ENCODE measurements around the gene CMTM1. TPM values are rescaled to one million over a fixed set of nuclear protein-coding genes. Genes with fewer than 3 reads are reported as not detected.

The CMTM1 gene
- total and polyA plus RNA-seq, 2 donors (not counting 3 experiments of a cell fraction or from before 2014, with no cell fraction given), result 3.0 to 12.3 TPM

DNA sequence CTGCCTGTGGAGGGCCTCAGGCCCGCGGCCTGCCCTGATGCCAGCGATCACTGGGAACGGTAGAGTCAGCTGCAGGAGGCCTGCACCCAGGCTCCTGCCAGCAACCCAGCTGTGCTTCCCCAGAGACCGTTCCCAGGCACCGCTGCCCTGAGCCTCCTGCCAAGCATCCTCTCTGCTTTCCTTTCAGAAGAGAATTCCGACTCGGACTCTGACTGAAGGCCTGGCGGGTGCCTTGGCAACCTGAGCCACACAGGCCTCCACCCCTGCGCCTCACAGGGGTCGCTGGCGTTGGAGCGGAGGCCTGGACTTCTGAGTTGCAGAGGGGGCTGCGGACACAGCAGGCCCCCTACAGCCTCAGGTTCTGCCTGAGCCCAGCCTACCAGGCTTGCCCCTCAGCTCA, 46.2 kb downstream of the CMTM1 start:
- TF ChIP-seq JUN (IDR thresholded peaks at IDR 0.05; ENCODE audit: borderline replicate concordance, insufficient read depth, insufficient read length, low read depth) (no peak), FOS (IDR thresholded peaks at IDR 0.05; ENCODE audit: borderline replicate concordance, insufficient read depth, low read length) (no peak), POLR2AphosphoS5 (IDR thresholded peaks at IDR 0.05; ENCODE audit: insufficient read depth, low read depth, low read length) (no peak), POLR2A (IDR thresholded peaks at IDR 0.05; ENCODE audit: low read depth, low read length) (no peak)
- TF ChIP-seq, protein P1, sequence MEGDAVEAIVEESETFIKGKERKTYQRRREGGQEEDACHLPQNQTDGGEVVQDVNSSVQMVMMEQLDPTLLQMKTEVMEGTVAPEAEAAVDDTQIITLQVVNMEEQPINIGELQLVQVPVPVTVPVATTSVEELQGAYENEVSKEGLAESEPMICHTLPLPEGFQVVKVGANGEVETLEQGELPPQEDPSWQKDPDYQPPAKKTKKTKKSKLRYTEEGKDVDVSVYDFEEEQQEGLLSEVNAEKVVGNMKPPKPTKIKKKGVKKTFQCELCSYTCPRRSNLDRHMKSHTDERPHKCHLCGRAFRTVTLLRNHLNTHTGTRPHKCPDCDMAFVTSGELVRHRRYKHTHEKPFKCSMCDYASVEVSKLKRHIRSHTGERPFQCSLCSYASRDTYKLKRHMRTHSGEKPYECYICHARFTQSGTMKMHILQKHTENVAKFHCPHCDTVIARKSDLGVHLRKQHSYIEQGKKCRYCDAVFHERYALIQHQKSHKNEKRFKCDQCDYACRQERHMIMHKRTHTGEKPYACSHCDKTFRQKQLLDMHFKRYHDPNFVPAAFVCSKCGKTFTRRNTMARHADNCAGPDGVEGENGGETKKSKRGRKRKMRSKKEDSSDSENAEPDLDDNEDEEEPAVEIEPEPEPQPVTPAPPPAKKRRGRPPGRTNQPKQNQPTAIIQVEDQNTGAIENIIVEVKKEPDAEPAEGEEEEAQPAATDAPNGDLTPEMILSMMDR (IDR thresholded peaks at IDR 0.05; ENCODE audit: extremely low read depth in 1 of 2, insufficient read depth in 1 of 2, low read depth in 1 of 2, low read length in 2 of 2), result no peak
- no peaks in the 10 kb centered on the region for H3K9me3 ChIP-seq (replicated peaks; ENCODE audit: control insufficient read depth, insufficient read depth, low read length)
- H3K4me3 ChIP-seq (replicated peaks in 1 of 3; ENCODE audit: insufficient read depth in 1 of 3, low read depth in 1 of 3, low read length in 3 of 3), result no peak overlapping the region
- no peaks in the 10 kb centered on the region for H3K9me1 ChIP-seq (replicated peaks; ENCODE audit: control insufficient read depth, extremely low read depth, insufficient read depth, low read length)
- no peak overlapping the region for H3K27ac ChIP-seq (ENCODE audit: insufficient read depth, low read depth, low read length)
- FAIRE-seq, result no peak
- no TSS peak for BruUV-seq (replicated peaks)
- peaks cover 20 to 38% of the 10 kb centered on the region in 2 experiments for H3K36me3 ChIP-seq (ENCODE audit: control insufficient read depth in 2 of 2, extremely low read depth in 1 of 2, insufficient read depth in 2 of 2, low read length in 2 of 2)
- no peaks in the 10 kb centered on the region for H3K27me3 ChIP-seq (ENCODE audit: control insufficient read depth in 2 of 2, insufficient read depth in 2 of 2, low read length in 2 of 2)
- H3K4me2 ChIP-seq (ENCODE audit: insufficient read depth, low read length), result no peak overlapping the region
- peaks cover 10% of the 10 kb centered on the region for H3K79me2 ChIP-seq (ENCODE audit: control insufficient read depth, insufficient read depth, low read length)
- POLR2A ChIA-PET, result no interaction called here
- intact Hi-C loops (cut with micrococcal nuclease) (no loop called here), dilution Hi-C loops (cut with MboI; ENCODE audit: extremely low pct_ligation_motif_present, low sequenced_read_pairs) (no loop called here)
- no peaks in the 10 kb centered on the region for H4K20me1 ChIP-seq (replicated peaks; ENCODE audit: control insufficient read depth, extremely low read depth, insufficient read depth, low read length)
- no peak for DNase-seq (ENCODE audit: low read depth, low spot score)
- H2AFZ ChIP-seq (ENCODE audit: low read depth, low read length), result no peak overlapping the region
- CTCF ChIA-PET, result interaction anchor here (6.3 kb wide), 1 partner anchor 256 kb away, joined by 171 read pairs; no protein-coding TSS in a partner anchor
- H3K4me1 ChIP-seq (ENCODE audit: control insufficient read depth, extremely low read depth, insufficient read depth, low read length), result peaks cover 4% of the 10 kb centered on the region
- H3K9ac ChIP-seq (replicated peaks; ENCODE audit: extremely low read depth, insufficient read depth, low read length), result no peak overlapping the region

GRCh38 chr16:66614161-66614802, 48.0 kb downstream of the CMTM1 start:
- dilution Hi-C loops (cut with MboI; ENCODE audit: extremely low pct_ligation_motif_present, low sequenced_read_pairs), result no loop called here
- Histone ChIP-seq H3K4me3 (replicated peaks in 1 of 3; ENCODE audit: insufficient read depth in 1 of 3, low read depth in 1 of 3, low read length in 3 of 3) (no peak overlapping the region), H3K9me1 (replicated peaks; ENCODE audit: control insufficient read depth, extremely low read depth, insufficient read depth, low read length) (no peaks in the 10 kb centered on the region), H3K79me2 (ENCODE audit: control insufficient read depth, insufficient read depth, low read length) (peaks cover under 1% of the 10 kb centered on the region), H3K9me3 (replicated peaks; ENCODE audit: control insufficient read depth, insufficient read depth, low read length) (no peaks in the 10 kb centered on the region), H3K9ac (replicated peaks; ENCODE audit: extremely low read depth, insufficient read depth, low read length) (no peak overlapping the region), H4K20me1 (replicated peaks; ENCODE audit: control insufficient read depth, extremely low read depth, insufficient read depth, low read length) (no peaks in the 10 kb centered on the region), H3K4me2 (ENCODE audit: insufficient read depth, low read length) (no peak overlapping the region), H3K4me1 (ENCODE audit: control insufficient read depth, extremely low read depth, insufficient read depth, low read length) (peaks cover 16% of the 10 kb centered on the region), H3K27ac (ENCODE audit: insufficient read depth, low read depth, low read length) (no peak overlapping the region), H2AFZ (ENCODE audit: low read depth, low read length) (no peak overlapping the region), H3K27me3 (ENCODE audit: control insufficient read depth in 2 of 2, insufficient read depth in 2 of 2, low read length in 2 of 2) (no peaks in the 10 kb centered on the region), H3K36me3 (ENCODE audit: control insufficient read depth in 2 of 2, extremely low read depth in 1 of 2, insufficient read depth in 2 of 2, low read length in 2 of 2) (peaks cover 20 to 33% of the 10 kb centered on the region in 2 experiments)
- BruUV-seq (replicated peaks), result no TSS peak
- no peak for FAIRE-seq
- POLR2A ChIA-PET, result no interaction called here
- CTCF ChIA-PET, result interaction anchor here (1.0 to 1.4 kb wide), 2 partner anchors 37 to 254 kb away, joined by 3 read pairs; no protein-coding TSS in a partner anchor
- DNase-seq (ENCODE audit: low read depth, low spot score), result no peak
- TF ChIP-seq JUN (IDR thresholded peaks at IDR 0.05; ENCODE audit: borderline replicate concordance, insufficient read depth, insufficient read length, low read depth), result no peak
- TF ChIP-seq EZH2 (IDR thresholded peaks at IDR 0.05; ENCODE audit: borderline replicate concordance, low read depth, low read length, severe bottlenecking), result no peak
- TF ChIP-seq POLR2A (IDR thresholded peaks at IDR 0.05; ENCODE audit: low read depth, low read length), result no peak
- TF ChIP-seq, protein P1 (IDR thresholded peaks at IDR 0.05; ENCODE audit: extremely low read depth in 1 of 2, insufficient read depth in 1 of 2, low read depth in 1 of 2, low read length in 2 of 2), result no peak
- TF ChIP-seq GATA2 (IDR thresholded peaks at IDR 0.05; ENCODE audit: insufficient read depth, insufficient read length, low read depth, low read length), result no peak
- no peak for TF ChIP-seq FOS (IDR thresholded peaks at IDR 0.05; ENCODE audit: borderline replicate concordance, insufficient read depth, low read length)
- TF ChIP-seq POLR2AphosphoS5 (IDR thresholded peaks at IDR 0.05; ENCODE audit: insufficient read depth, low read depth, low read length), result no peak
- no peak for TF ChIP-seq MYC (IDR thresholded peaks at IDR 0.05; ENCODE audit: low read depth, low read length)
- TF ChIP-seq, protein P2, sequence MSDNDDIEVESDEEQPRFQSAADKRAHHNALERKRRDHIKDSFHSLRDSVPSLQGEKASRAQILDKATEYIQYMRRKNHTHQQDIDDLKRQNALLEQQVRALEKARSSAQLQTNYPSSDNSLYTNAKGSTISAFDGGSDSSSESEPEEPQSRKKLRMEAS (IDR thresholded peaks at IDR 0.05; ENCODE audit: insufficient read depth, insufficient read length), result no peak
- intact Hi-C loops (cut with micrococcal nuclease), result no loop called here

All from endothelial cell of umbilical vein (primary cell).